Measurements from ENCODE around the gene SHC1.

- TF ChIP-seq POLR2A (IDR thresholded peaks at IDR 0.05; ENCODE audit: low read depth, low read length) (no peak), POLR2AphosphoS5 (IDR thresholded peaks at IDR 0.05; ENCODE audit: low read depth, low read length) (no peak; the same call in 1 of the 2 replicates), TAF1 (IDR thresholded peaks at IDR 0.05; ENCODE audit: borderline replicate concordance, low read depth, low read length) (no peak)
Observed at GRCh38 chr1:154989195-154989860, 18.8 kb upstream of the SHC1 start.
